ENCODE data around the gene DBNL. TPM values are rescaled to one million over a fixed set of nuclear protein-coding genes. Genes with fewer than 3 reads are reported as not detected.

Gene DBNL
- total RNA-seq, 2 experiments from 2014 or later = 88.5 to 90.6 TPM

GRCh38 chr7:44077681-44078091 lies 33.2 kb downstream of the DBNL start:
- H3K36me3 ChIP-seq (ENCODE audit: insufficient read depth, low read length) = peaks cover 75% of the 10 kb centered on the region
- no peak overlapping the region for H3K27ac ChIP-seq (ENCODE audit: low read depth in 1 of 2, low read length in 2 of 2)
- DNase-seq = peak in 1 of 14 experiments; percentile 2
- Mint-ChIP-seq H3K4me3 (no peak overlapping the region), H3K36me3 (ENCODE audit: low read depth) (peaks cover 75% of the 10 kb centered on the region), H3K27me3 (no peaks in the 10 kb centered on the region), H3K9me3 (no peaks in the 10 kb centered on the region), H3K27ac (peak overlapping the region; percentile 28), H3K4me1 (ENCODE audit: low read depth) (peaks cover 23% of the 10 kb centered on the region)
- no peak overlapping the region for H3K4me3 ChIP-seq (ENCODE audit: low read length)
- TF ChIP-seq CTCF (IDR thresholded peaks at IDR 0.05) = no peak
- CTCF ChIA-PET = no interaction called here
- H3K4me1 ChIP-seq (ENCODE audit: insufficient read depth, low read length) = peaks cover 42% of the 10 kb centered on the region
- POLR2A ChIA-PET = interaction anchor here (0.7 kb wide), 1 partner anchor 34 kb away, joined by 3 read pairs; the partner anchor contains the start of gene DBNL
- no peaks in the 10 kb centered on the region for H3K9me3 ChIP-seq (ENCODE audit: control insufficient read depth in 1 of 2, insufficient read depth in 1 of 2, low read length in 2 of 2)
- H3K27me3 ChIP-seq (ENCODE audit: control insufficient read depth in 1 of 2, insufficient read depth in 2 of 2, low read length in 2 of 2) = no peaks in the 10 kb centered on the region
- no peak for ATAC-seq (ENCODE audit: poor library complexity)
- intact Hi-C loops (cut with DNase I, micrococcal nuclease) = no loop called here

DNA sequence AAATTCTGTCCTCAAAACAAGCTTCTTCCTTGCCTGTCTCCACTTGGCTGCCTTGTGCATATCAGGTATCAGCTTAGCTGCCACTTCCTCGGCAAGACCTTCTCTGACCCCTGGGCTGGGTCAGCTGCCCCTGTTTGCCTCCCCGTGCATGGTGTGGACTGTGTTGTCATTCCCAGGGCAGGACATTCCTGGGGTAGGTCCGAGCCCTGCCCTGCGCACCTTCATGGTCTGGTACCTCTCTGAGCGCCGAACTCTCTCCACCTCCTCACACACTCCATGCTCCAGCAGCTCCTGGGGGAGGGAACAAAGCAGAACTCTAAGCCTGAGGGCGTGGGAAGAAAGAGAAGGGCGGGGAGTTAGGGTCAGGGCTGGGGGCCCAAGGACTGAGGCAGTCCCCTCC lies 34.0 kb downstream of the DBNL start:
- no peak overlapping the region for H3K27ac Mint-ChIP-seq
- peak in 1 of 14 experiments; percentile 6 for DNase-seq
- Histone ChIP-seq H3K27me3 (ENCODE audit: control insufficient read depth in 1 of 2, insufficient read depth in 2 of 2, low read length in 2 of 2) (no peaks in the 10 kb centered on the region), H3K9me3 (ENCODE audit: control insufficient read depth in 1 of 2, insufficient read depth in 1 of 2, low read length in 2 of 2) (no peaks in the 10 kb centered on the region), H3K36me3 (ENCODE audit: insufficient read depth, low read length) (peaks cover 67% of the 10 kb centered on the region), H3K27ac (ENCODE audit: low read depth in 1 of 2, low read length in 2 of 2) (no peak overlapping the region), H3K4me1 (ENCODE audit: insufficient read depth, low read length) (peaks cover 36% of the 10 kb centered on the region), H3K4me3 (ENCODE audit: low read length) (no peak overlapping the region)
- H3K27me3 Mint-ChIP-seq = no peaks in the 10 kb centered on the region
- ATAC-seq (ENCODE audit: poor library complexity) = no peak
- peaks cover 26% of the 10 kb centered on the region for H3K4me1 Mint-ChIP-seq (ENCODE audit: low read depth)
- POLR2A ChIA-PET = interaction anchor here (0.7 kb wide), 1 partner anchor 35 kb away, joined by 3 read pairs; the partner anchor contains the start of gene DBNL
- no peak for TF ChIP-seq CTCF (IDR thresholded peaks at IDR 0.05)
- intact Hi-C loops (cut with DNase I, micrococcal nuclease) = no loop called here
- CTCF ChIA-PET = no interaction called here
- H3K4me3 Mint-ChIP-seq = no peak overlapping the region
- H3K36me3 Mint-ChIP-seq (ENCODE audit: low read depth) = peaks cover 67% of the 10 kb centered on the region
- no peaks in the 10 kb centered on the region for H3K9me3 Mint-ChIP-seq

GRCh38 chr7:44079331-44080021 lies 35.0 kb downstream of the DBNL start:
- H3K4me3 Mint-ChIP-seq = no peak overlapping the region
- intact Hi-C loops (cut with DNase I, micrococcal nuclease) = loop anchor here (5.0 kb wide), 2 partner anchors 32 to 152 kb away; partner anchors contain the start of gene UBE2D4 (in 1 of the 2)
- no peak for DNase-seq

More at GRCh38 chr7:44079331-44080021, 35.0 kb downstream of the DBNL start:
- peaks cover 57% of the 10 kb centered on the region for H3K36me3 ChIP-seq (ENCODE audit: insufficient read depth, low read length)
- no peaks in the 10 kb centered on the region for H3K27me3 ChIP-seq (ENCODE audit: control insufficient read depth in 1 of 2, insufficient read depth in 2 of 2, low read length in 2 of 2)
- Mint-ChIP-seq H3K27me3 (no peaks in the 10 kb centered on the region), H3K27ac (peak overlapping the region; percentile 30), H3K9me3 (no peaks in the 10 kb centered on the region), H3K36me3 (ENCODE audit: low read depth) (peaks cover 62% of the 10 kb centered on the region), H3K4me1 (ENCODE audit: low read depth) (peaks cover 33% of the 10 kb centered on the region)
- no peak for TF ChIP-seq CTCF (IDR thresholded peaks at IDR 0.05)
- ChIA-PET CTCF (no interaction called here), POLR2A (no interaction called here)
- H3K4me1 ChIP-seq (ENCODE audit: insufficient read depth, low read length) = peaks cover 28% of the 10 kb centered on the region
- H3K27ac ChIP-seq (ENCODE audit: low read depth in 1 of 2, low read length in 2 of 2) = no peak overlapping the region
- H3K9me3 ChIP-seq (ENCODE audit: control insufficient read depth in 1 of 2, insufficient read depth in 1 of 2, low read length in 2 of 2) = no peaks in the 10 kb centered on the region
- no peak for ATAC-seq (ENCODE audit: poor library complexity)
- H3K4me3 ChIP-seq (ENCODE audit: low read length) = no peak overlapping the region
